B cell (primary cell): ENCODE data around the gene EEFSEC. TPM values are rescaled to one million over a fixed set of nuclear protein-coding genes. Genes with fewer than 3 reads are reported as not detected.

Experiments used
- ATAC-seq: fragments of 200-7000 bp; cut with Tn5 transposase; one replicate; pipeline ENCODE4 v1.10.0; 2021; ENCODE audit warnings: low read depth, mild to moderate bottlenecking, moderate number of reproducible peaks, moderate library complexity
- CTCF ChIA-PET: fragments of 350-600 bp; sonication (Branson Sonifier 250); formaldehyde crosslinking; loops from one replicate; lab custom pipeline; 2021; ENCODE audit warnings: antibody characterized with exemption, inconsistent platforms; lab: Charles Lee
- POLR2A ChIA-PET: fragments of 350-600 bp; sonication (Branson Sonifier 250); formaldehyde crosslinking; loops from one replicate; lab custom pipeline; 2021; ENCODE audit warnings: antibody characterized with exemption; lab: Charles Lee
- DNase-seq: peaks from one replicate; pipeline ENCODE4 v3.0.0; 2013
- H2AFZ ChIP-seq: 2 replicates; pipeline ENCODE4 v1.6.1; 2012; ENCODE audit warnings: mild to moderate bottlenecking, low read depth, low read length; ENCODE audit not compliant: insufficient read depth, poor library complexity, severe bottlenecking
- H3K27ac ChIP-seq, 2 donors: 1 replicate in 1 of 2; 2 replicates in 1 of 2; pipeline ENCODE4 v1.5.1; 2012 to 2013; ENCODE audit warnings: low read length in 2 of 2, mild to moderate bottlenecking in 2 of 2, moderate library complexity in 1 of 2
- H3K27me3 ChIP-seq, 4 experiments: fragments of 200-600 bp in 1 of 4; sonication (generic) in 1 of 4; replicated peaks in 1 of 4; 1 replicate in 2 of 4; 2 replicates in 2 of 4; pipeline versions ENCODE4 v1.6.1 to v1.7.0; 2013 to 2016; ENCODE audit warnings: low read length in 3 of 4, mild to moderate bottlenecking in 2 of 4, mixed read lengths in 1 of 4, moderate library complexity in 1 of 4; ENCODE audit not compliant: insufficient read depth in 4 of 4, control insufficient read depth in 3 of 4; ENCODE audit errors: control extremely low read depth in 1 of 4
- H3K36me3 ChIP-seq, 2 experiments: replicated peaks in 1 of 2; 1 replicate in 1 of 2; 2 replicates in 1 of 2; pipeline versions ENCODE4 v1.6.1 to v1.7.1; 2013; ENCODE audit warnings: low read length in 1 of 2; ENCODE audit not compliant: insufficient read depth in 2 of 2, control insufficient read depth in 1 of 2; ENCODE audit errors: control extremely low read depth in 1 of 2, extremely low read depth in 1 of 2
- H3K4me1 ChIP-seq, 2 donors: fragments of 200-600 bp in 1 of 2; sonication (generic) in 1 of 2; 1 replicate in 1 of 2; 2 replicates in 1 of 2; pipeline versions ENCODE4 v1.5.1 to v1.6.1; 2013 to 2017; ENCODE audit warnings: low read length in 2 of 2; ENCODE audit not compliant: control insufficient read depth in 2 of 2, insufficient read depth in 2 of 2
- H3K4me2 ChIP-seq: replicated peaks from 2 replicates; pipeline ENCODE3; 2012; ENCODE audit warnings: mild to moderate bottlenecking, low read depth, low read length; ENCODE audit not compliant: poor library complexity, severe bottlenecking
- H3K4me3 ChIP-seq, 5 experiments: fragments of 200-600 bp in 1 of 5; sonication (generic) in 1 of 5; 1 replicate in 3 of 5; 2 replicates in 2 of 5; pipeline versions ENCODE4 v1.5.1 to v1.7.0; 2011 to 2016; ENCODE audit warnings: low read length in 4 of 5, mild to moderate bottlenecking in 4 of 5, low read depth in 2 of 5, control low read depth in 1 of 5, moderate library complexity in 1 of 5; ENCODE audit not compliant: insufficient read depth in 1 of 5; ENCODE audit errors: control extremely low read depth in 1 of 5, extremely low read depth in 1 of 5
- H3K79me2 ChIP-seq: fragments of 200-600 bp; sonication (generic); one replicate; pipeline ENCODE4 v1.6.0; 2016; ENCODE audit warnings: low read length; ENCODE audit not compliant: control insufficient read depth, insufficient read depth
- H3K9ac ChIP-seq: fragments of 200-600 bp; sonication (generic); 2 replicates; pipeline ENCODE4 v1.6.1; 2017; ENCODE audit warnings: mild to moderate bottlenecking, low read length, moderate library complexity
- H3K9me3 ChIP-seq, 3 donors: one replicate each; pipeline versions ENCODE4 v1.6.1 to v1.7.1; 2013; ENCODE audit warnings: low read length in 2 of 3; ENCODE audit not compliant: control insufficient read depth in 2 of 3, insufficient read depth in 1 of 3; ENCODE audit errors: control extremely low read depth in 1 of 3
- H4K20me1 ChIP-seq: 2 replicates; pipeline ENCODE4 v1.6.0; 2012; ENCODE audit warnings: mild to moderate bottlenecking, low read length; ENCODE audit not compliant: insufficient read depth, control insufficient read depth, poor library complexity, severe bottlenecking
- H3K27ac Mint-ChIP-seq: one replicate; pipeline ENCODE4 v1.8.0; 2021; ENCODE audit warnings: mixed read lengths
- H3K27me3 Mint-ChIP-seq: one replicate; pipeline ENCODE4 v1.8.0; 2021; ENCODE audit warnings: mixed read lengths
- H3K4me1 Mint-ChIP-seq: one replicate; pipeline ENCODE4 v1.8.0; 2021; ENCODE audit warnings: mixed read lengths
- H3K4me3 Mint-ChIP-seq: one replicate; pipeline ENCODE4 v1.8.0; 2021; ENCODE audit warnings: mixed read lengths
- H3K9me3 Mint-ChIP-seq: one replicate; pipeline ENCODE4 v1.8.0; 2022; ENCODE audit warnings: mixed read lengths; ENCODE audit not compliant: insufficient read depth
- CTCF ChIP-seq: fragments of 200-600 bp; IDR thresholded peaks from one replicate; pipeline ENCODE4 v1.8.0; 2022; ENCODE audit warnings: antibody characterized with exemption, mild to moderate bottlenecking
- EZH2 ChIP-seq: IDR thresholded peaks from 2 replicates; pipeline ENCODE4 v1.6.1; 2012; ENCODE audit warnings: borderline replicate concordance, low read depth, mild to moderate bottlenecking, moderate library complexity, low read length; ENCODE audit not compliant: insufficient read depth, poor library complexity, severe bottlenecking
- WGBS: methylation state at CpG from one replicate; pipeline ENCODE4 v1.1.5; 2013; ENCODE audit warnings: missing lambda C conversion rate; ENCODE audit not compliant: insufficient coverage; 5-methylcytosine and 5-hydroxymethylcytosine counted together
- intact Hi-C: fragments of 100-400 bp; cut with micrococcal nuclease; formaldehyde crosslinking; loops from one replicate; pipeline ENCODE4 v1.10.0; 2022
- polyA plus RNA-seq: library from polyadenylated mRNA; depleted of rRNA; stranded (reverse); fragments of >200 nt; gene quantifications from 2 replicates; pipeline ENCODE4 v1.2.3, GENCODE V29; 2012
- total RNA-seq, 2 donors: library from RNA; stranded (reverse); fragments of 120-200 nt in 1 of 2; gene quantifications; 1 replicate in 1 of 2; 2 replicates in 1 of 2; pipeline versions ENCODE4 v1.2.3 to v1.2.4, GENCODE V29; 2013 to 2022

The EEFSEC gene
- total and polyA plus RNA-seq, 2 donors (not counting 1 experiment from before 2014, with no cell fraction given), result 17.9 to 18.4 TPM

GRCh38 chr3:128240232-128240631 is 87.0 kb downstream of the EEFSEC start:
- no peaks in the 10 kb centered on the region for H3K27me3 ChIP-seq
- no peaks in the 10 kb centered on the region for H3K9me3 Mint-ChIP-seq
- H3K27ac ChIP-seq, result no peak overlapping the region
- H3K79me2 ChIP-seq, result peaks cover 18% of the 10 kb centered on the region
- no peak overlapping the region for H3K4me3 ChIP-seq
- TF ChIP-seq CTCF (no peak), EZH2 (no peak)
- peaks cover 0 to 3% of the 10 kb centered on the region in 2 experiments for H3K36me3 ChIP-seq
- CTCF ChIA-PET, result no interaction called here
- peaks cover 21% of the 10 kb centered on the region for H4K20me1 ChIP-seq
- H3K27ac Mint-ChIP-seq, result no peak overlapping the region
- POLR2A ChIA-PET, result no interaction called here
- H3K9ac ChIP-seq, result no peak overlapping the region
- DNase-seq (no peak), ATAC-seq (no peak)
- H3K4me3 Mint-ChIP-seq, result no peak overlapping the region
- WGBS, result 100% methylated on average over 1 of the region's 1 CpG
- no peaks in the 10 kb centered on the region for H3K4me1 ChIP-seq
- H2AFZ ChIP-seq, result no peak overlapping the region
- no peak overlapping the region for H3K4me2 ChIP-seq
- no peaks in the 10 kb centered on the region for H3K27me3 Mint-ChIP-seq
- peaks cover 15% of the 10 kb centered on the region for H3K4me1 Mint-ChIP-seq
- intact Hi-C loops, result no loop called here
- no peaks in the 10 kb centered on the region for H3K9me3 ChIP-seq

DNA sequence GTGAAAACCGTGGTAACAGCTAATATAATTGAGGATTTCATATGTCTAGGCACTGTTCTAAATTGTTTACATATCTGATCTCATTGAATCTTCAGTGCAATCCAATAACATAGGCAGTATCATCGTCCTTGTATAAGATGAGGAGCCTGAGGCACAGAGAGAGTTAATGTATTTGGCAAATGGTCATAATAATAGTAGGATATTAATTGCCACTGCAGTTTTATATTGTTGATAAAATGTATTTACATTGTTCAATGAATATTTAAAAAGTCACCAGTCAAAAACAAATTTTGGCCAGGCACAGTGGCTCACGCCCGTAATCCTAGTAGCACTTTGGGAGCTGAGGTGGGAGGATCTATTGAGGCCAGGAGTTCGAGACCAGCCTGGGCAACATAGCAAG is 88.5 kb downstream of the EEFSEC start:
- Histone ChIP-seq H3K9ac (no peak overlapping the region), H3K79me2 (peaks cover 11% of the 10 kb centered on the region), H3K36me3 (peaks cover 0 to 3% of the 10 kb centered on the region in 2 experiments), H3K4me3 (no peak overlapping the region), H2AFZ (no peak overlapping the region), H3K27ac (no peak overlapping the region), H3K4me1 (no peaks in the 10 kb centered on the region), H3K9me3 (no peaks in the 10 kb centered on the region), H3K4me2 (no peak overlapping the region), H4K20me1 (peaks cover 21% of the 10 kb centered on the region), H3K27me3 (no peaks in the 10 kb centered on the region)
- Mint-ChIP-seq H3K4me3 (no peak overlapping the region), H3K27me3 (no peaks in the 10 kb centered on the region), H3K9me3 (no peaks in the 10 kb centered on the region), H3K27ac (no peak overlapping the region), H3K4me1 (peaks cover 4% of the 10 kb centered on the region)
- intact Hi-C loops, result no loop called here
- CTCF ChIA-PET, result no interaction called here
- TF ChIP-seq CTCF, result no peak
- TF ChIP-seq EZH2, result no peak
- no CpG with 5 or more reads among the region's 5 CpGs for WGBS
- DNase-seq, result no peak
- POLR2A ChIA-PET, result no interaction called here
- no peak for ATAC-seq
